GM12801 (cell line): ENCODE measurements around the gene NSUN4.

Experiments
- TF ChIP-seq, protein P1 (sequence below): IDR thresholded peaks from one replicate; pipeline ENCODE4 v1.5.1; 2011; ENCODE audit warnings: control low read depth; ENCODE audit not compliant: insufficient read length; ENCODE audit errors: extremely low read depth

Gene NSUN4

GRCh38 chr1:46333300-46334029 lies 7.1 kb upstream of the NSUN4 start:
- TF ChIP-seq, protein P1, sequence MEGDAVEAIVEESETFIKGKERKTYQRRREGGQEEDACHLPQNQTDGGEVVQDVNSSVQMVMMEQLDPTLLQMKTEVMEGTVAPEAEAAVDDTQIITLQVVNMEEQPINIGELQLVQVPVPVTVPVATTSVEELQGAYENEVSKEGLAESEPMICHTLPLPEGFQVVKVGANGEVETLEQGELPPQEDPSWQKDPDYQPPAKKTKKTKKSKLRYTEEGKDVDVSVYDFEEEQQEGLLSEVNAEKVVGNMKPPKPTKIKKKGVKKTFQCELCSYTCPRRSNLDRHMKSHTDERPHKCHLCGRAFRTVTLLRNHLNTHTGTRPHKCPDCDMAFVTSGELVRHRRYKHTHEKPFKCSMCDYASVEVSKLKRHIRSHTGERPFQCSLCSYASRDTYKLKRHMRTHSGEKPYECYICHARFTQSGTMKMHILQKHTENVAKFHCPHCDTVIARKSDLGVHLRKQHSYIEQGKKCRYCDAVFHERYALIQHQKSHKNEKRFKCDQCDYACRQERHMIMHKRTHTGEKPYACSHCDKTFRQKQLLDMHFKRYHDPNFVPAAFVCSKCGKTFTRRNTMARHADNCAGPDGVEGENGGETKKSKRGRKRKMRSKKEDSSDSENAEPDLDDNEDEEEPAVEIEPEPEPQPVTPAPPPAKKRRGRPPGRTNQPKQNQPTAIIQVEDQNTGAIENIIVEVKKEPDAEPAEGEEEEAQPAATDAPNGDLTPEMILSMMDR, result no peak

GRCh38 chr1:46334030-46334384 lies 6.6 kb upstream of the NSUN4 start:
- TF ChIP-seq, protein P1, result no peak

- TF ChIP-seq, protein P1, result no peak
These were observed 5.5 kb upstream of the NSUN4 start for GRCh38 chr1:46335081-46335480.

GRCh38 chr1:46341222-46342083 lies 846 bp downstream of the NSUN4 start:
- TF ChIP-seq, protein P1, result no peak

GRCh38 chr1:46342084-46342656 lies 1.6 kb downstream of the NSUN4 start:
- TF ChIP-seq, protein P1, result no peak

DNA sequence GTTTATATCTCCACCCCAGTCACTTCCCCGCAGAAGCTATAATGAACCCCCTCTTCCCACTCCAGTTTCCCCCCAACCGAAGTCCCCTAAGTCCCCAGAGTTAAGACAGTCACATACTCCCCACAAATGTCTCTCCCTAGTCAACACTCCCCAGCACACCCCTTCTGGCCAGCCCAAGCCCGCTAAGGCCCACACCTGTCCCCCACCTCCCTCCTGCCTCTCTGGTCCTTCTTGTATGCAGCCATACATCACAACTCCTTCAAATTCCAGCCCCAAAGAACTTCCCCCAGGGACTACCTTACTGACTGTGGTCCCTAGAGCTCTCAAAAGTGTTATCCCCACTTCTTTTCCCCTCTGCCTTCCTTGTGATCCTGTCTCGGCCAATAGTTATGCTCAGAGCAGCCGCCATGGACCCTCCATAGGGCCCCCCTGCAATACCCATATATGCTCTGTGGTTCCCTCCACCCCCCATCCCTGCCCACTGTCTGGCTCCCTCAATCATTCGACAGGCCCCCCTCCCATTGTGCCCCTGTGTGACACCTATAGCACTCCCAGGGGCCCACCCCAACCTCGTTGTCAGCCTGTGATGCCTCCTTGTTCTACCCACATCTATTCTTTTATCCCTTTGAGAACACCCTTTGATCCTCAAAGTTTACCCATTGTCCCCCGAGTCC lies 2.2 kb downstream of the NSUN4 start:
- TF ChIP-seq, protein P1, result no peak

GRCh38 chr1:46343351-46343695 lies 2.7 kb downstream of the NSUN4 start:
- TF ChIP-seq, protein P1, result no peak
